NCI-H128 (cell line): ENCODE data around the gene RNF213.
"Not testable (repeated sequence)": the region's sequence is repeated elsewhere in the genome, so short reads cannot be mapped to it uniquely, and the experiment has no call there.

Source experiments
- DNase-seq: peaks from one replicate; lab custom pipeline; 2025; ENCODE audit not compliant: unreplicated experiment; lab: John Stamatoyannopoulos, UW

Gene RNF213

DNA sequence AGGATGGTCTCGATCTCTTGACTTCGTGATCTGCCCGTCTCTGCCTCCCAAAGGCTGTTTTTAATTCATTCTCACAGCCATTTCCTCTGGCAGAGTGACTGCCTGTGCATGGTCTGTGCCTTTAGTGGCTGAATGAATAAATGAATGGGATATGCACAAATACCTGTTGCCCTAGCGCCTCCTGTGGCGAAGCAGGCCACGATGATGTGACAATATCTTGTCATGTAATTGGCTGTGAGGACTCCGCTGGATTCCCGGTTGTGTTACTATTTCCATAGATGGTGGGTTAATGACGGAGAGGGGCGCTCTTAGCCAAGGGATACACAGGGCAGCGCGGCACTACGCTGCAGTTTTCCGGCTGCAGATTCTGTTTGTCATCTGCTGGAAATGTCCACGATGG lies 127.5 kb downstream of the RNF213 start:
- DNase-seq = no peak

DNA sequence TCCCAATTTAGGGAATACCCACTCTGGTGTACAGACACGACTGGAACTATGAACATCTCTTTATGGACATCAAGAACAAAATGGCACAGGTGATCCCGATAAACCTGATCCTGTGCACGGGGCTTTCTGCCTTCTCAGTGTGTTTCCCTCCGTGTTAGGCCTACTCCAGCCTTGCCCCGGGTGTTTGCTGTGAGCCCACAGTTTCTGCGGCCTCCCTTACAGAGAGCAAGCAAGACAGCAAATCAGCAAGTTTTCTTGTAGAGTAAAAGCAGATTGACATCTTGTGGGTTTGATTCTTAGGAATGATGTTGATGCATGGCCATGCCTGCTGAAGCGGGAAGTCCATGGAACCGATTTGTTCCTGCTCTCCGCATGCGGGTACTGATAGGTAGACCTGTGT lies 127.9 kb downstream of the RNF213 start:
- no peak for DNase-seq

DNA sequence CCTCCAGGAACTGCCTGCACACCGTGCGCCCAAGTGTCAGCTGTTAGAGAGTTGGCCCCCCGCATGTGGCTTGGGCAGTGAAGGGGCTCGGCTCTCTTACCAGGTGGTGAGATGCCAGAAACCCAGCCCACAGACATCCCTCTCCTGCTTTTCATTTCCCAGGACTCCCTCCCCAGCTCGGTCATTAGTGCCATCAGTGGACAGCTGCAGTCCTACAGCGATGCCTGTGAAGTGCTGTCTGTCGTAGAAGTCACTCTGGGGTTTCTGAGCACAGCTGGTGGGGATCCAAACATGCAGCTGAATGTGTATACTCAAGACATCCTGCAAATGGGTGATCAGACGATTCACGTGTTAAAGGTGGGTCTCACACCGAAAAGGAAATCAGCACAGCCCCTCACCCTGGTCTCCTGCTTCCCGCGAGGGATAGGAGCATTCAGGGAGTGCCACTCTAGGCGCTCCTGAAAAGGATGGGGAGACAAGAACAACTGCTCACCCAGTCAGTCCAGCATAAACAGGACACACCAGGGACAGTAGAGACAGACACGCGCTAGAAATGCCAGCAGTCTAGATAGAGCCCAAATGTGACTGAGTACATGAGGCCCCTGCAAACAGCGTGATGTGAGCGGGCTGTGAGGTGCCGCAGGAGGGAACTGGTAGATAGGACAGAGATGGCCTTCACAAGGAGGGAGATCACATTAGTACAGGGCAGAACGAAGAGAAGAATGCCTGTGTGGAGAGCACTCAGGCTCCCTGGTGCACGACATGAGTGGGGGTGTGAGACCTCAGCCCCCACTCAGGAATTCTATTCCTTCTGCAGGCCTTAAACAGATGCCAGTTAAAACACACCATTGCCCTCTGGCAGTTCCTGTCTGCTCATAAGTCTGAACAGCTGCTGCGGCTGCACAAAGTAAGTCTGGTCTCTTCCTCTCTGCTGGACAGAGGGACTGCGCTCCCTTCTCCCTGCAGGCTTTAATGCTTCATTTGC lies 128.7 kb downstream of the RNF213 start:
- no peak for DNase-seq

DNA sequence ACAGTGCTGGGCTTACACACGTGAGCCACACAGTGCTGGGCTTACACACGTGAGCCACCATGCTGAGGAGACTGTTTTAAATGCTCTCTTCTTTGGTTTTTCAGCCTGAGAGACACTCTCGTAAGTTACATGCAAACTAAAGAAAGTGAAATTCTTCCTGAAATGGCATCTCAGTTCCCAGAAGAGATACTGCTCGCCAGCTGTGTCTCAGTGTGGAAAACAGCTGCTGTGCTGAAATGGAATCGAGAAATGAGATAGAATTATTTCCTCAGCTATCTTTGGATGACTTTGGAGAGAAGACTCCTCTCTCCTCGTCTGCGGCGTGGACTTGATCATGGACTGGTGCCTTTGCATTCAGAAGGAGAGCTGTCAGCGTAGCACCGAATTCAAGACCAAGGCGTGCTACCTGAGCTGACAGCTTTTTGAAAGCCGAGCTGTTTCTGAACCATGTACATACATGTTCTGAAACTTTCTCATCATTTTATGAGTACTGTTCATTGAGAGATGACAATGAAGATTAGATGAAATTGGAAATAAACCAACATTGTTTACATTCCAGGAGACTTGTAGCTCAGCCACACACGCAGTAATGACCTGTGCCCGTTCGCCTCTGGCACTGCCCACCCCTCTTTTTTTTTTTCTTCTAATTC lies 132.7 kb downstream of the RNF213 start:
- DNase-seq = no peak

DNA sequence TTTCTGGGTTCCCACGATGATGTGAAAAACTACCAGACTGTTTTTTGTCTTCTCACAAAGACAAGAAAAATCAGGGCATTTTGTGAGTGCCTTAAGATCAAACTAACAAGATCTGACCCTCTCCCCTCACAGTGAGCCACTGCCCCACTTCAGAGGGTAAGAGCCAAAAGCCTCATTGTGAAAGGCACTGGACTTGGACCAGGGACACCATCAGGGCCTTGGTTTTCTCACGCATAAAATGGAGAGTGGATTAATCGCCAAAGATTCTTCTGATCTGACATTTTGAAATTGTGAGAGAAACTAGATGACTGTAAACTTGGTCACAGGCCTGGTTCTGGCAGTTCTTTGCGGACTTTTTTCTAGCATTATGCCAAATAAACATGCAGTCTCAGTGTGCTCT lies 133.3 kb downstream of the RNF213 start:
- DNase-seq = no peak

DNA sequence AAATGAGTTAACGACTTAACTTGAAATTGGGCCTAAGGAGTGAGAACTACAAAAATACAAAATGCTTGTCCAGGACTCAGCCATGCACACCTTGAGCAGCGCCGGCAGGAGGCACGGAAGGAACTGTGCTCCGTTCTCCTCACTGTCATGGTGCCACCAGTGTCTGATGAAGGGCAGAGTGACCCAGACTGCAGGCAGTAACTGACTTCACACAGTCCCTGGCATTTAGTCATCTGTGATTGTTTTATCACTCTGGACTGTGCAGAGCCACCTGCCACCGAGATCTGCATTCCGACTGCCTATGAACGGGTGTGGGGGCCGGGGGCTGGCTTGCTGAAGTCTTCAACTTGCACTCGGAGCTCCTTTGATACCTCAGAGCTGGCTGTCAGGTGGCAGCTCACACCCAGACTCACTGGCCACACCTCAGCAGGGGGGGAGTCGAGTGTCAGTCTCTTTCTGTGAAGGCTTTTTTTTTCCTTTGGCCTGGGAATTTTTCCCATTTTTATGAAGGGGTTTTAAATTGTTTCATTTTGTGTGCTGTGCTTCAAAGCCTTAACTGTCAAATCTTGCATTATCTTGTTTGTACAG lies 134.1 kb downstream of the RNF213 start:
- DNase-seq = no peak

DNA sequence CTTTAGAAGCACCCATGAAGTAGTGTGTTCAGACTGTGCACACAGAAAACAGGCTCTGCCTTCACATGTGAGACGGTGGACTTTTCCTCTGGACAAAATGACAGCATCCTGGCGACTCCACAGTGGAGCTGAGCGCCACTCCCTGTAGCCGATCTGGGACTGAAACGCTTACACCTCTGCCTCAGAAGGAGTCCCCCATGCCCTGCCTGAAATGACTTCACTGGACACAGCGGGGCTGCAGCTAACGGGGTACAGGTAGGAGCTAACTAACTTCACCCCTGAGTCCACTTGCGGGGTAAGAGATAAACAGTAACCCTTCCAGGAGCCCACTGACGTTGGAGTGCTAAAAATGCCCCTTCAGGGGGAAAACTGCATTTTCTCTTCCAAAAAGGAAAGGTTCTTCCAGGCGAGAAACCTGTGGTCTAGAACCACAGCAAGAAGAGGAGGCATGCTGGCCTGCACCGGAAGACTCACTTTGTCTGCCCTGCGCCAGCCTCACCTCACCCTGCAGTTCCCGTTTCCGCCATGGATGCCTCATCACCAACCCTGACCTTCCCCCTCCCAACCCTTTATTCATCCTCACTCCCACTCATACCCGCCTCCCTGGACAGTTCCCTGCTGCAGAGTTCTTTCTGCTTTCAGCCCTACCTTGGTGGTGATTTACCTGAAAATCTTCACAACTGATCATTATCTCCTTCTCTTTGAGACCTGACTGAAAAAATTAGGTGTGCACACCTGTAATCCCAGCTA lies 134.9 kb downstream of the RNF213 start:
- no peak for DNase-seq

DNA sequence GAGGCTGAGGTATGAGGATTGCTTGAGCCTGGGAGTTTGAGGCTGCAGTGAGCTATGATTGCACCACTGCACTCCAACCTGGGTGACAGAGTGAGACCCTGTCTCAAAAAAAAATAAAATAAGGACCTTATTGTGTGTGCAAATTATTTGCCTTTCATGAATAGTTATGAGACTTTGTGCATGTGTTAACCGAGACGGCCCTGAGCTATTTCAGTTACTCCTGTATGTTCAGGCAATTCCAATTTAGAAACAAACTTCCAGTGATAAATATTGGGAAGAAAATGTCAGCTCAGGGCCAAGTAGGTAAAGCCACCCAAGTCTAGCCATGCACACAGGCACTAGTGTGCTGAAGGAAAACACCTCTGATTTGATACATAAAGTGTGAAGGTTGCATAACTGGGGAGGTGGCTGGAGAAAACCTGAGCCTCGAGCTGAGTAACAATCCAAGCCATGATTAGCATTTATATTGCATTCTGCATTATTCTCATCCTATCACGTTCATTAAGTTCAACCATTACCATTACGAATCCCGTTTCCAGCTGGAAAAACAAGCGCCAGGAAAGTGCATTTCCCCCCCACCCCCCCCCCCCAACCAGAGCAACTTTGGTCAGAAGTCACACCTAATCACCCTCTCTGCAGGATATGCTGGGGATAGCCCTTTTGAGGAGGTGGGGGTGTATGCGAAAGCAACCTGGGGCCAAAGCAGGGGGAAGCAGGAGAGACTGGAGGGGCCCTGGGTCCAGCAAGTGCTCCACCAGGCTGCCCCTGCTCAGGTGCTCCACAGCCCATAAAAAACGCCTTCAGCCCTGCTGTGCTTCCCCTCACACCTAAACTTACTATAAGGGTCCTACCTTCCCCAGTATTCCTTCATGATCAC lies 135.7 kb downstream of the RNF213 start:
- no peak for DNase-seq

DNA sequence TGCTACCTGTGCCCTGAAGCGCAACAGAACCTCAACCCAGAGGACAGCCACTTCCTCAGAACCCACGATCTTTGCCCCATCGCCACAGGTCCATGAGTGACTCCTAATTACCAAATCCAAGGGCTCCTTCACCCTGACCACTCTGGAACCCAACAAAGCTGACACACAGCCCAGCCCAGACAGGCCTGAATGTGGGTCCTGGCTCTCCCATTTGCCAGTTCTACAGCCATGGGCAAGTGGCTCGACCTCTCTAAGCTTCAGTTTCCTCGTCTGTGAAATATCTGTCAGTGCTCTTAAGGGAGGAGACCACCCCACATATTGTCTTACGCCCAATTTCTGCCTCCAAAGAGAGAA lies 136.4 kb downstream of the RNF213 start:
- DNase-seq = no peak

DNA sequence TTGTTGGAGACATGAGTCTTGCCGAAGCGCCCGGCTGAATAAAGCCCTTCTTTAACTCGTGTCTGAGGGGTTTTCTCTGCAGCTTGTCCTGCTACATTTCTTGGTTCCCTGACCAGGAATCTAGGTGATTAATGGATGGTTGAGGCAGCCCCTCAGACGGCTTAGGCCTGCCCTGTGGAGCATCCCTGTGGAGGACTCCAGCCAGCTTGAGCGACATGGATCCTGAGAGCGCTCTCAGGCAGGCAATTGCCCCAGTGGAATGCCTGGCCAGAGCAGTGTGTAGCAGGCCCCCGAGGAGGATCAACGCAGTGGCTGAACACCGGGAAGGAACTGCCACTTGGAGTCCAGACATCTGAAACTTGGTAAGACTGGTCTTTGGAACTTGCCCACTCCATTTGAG lies 137.0 kb downstream of the RNF213 start:
- no peak for DNase-seq

DNA sequence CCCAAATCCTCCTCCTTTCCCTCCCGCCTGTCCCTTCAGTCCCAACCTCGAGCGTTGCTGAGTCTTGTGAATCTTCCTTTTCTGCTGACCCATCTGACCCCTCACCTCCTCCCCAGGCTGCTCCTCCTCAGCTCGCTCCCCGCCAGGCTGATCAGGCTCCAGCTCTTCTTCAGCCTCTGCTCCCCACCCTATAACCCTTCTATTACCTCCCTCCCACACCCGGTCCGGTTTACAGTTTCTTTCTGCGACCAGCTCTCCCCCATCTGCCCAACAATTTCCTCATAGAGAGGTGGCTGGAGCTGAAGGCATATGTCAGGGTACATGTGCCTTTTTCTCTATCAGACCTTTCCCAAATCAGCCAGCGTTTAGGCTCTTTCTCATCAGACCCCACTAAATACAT lies 140.4 kb downstream of the RNF213 start:
- DNase-seq = not testable (repeated sequence)

DNA sequence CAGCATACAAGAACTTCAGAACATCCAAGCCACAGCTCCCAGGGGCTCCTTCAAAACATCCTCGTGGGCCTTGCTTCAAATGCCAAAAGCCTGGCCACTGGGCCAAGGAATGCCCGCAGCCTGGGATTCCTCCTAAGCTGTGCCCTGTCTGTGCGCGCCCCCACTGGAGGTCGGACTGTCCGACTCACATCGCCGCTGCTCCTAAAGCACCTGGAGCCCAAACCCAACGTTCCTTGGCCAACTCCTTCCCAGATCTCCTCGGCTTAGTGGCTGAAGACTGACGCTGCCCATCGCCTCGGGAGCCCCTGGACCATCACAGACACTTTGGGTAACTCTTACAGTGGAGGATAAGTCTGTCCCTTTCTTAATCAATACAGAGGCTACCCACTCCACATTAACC lies 141.4 kb downstream of the RNF213 start:
- DNase-seq = not testable (repeated sequence)

DNA sequence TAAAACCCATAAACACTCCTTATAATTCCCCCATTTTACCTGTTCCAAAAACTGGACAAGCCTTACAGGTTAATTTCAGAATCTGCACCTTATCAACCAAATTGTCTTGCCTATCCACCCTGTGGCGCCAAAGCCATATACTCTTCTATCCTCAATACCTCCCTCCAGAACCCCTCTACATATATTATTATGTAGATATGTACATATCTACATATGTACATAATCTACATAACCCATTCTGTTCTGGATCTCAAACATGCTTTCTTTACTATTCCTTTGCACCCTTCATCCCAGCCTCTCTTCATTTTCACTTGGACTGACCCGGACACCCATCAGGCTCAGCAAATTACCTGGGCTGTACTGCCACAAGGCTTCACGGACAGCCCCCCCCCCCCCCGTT lies 142.3 kb downstream of the RNF213 start:
- no peak for DNase-seq

DNA sequence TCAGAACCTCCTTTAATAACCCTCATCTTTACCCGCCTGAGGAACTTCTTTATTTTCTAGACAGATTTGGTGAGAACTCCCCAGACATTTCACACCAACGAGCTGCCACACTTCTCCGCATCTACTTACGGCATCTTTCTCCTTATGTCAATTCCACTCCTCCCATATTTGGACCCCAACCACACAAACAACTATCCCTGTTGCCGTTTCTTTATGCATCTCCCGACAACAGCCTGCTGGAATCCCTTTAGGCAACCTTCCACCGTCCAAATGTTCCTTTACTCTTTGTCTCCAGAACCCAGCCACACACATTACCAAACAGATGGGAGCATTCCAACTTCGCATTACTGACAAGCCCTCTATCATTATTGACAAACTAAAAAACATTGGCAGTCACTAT lies 145.5 kb downstream of the RNF213 start:
- no peak for DNase-seq

DNA sequence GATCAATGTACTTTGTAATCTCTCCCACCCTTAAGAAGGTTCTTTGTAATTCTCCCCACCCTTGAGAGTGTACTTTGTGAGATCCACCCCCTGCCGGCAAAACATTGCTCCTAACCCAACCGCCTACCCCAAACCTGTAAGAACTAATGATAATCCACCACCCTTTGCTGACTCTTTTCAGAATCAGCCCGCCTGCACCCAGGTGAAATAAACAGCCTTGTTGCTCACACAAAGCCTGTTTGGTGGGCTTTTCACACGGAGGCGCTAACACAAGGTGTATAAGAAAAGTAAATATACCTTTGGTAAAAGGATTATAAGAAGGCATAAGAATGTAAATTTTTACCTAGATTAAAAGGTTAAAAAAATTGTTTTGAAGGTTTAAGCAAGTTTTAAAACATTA lies 147.3 kb downstream of the RNF213 start:
- not testable (repeated sequence) for DNase-seq

DNA sequence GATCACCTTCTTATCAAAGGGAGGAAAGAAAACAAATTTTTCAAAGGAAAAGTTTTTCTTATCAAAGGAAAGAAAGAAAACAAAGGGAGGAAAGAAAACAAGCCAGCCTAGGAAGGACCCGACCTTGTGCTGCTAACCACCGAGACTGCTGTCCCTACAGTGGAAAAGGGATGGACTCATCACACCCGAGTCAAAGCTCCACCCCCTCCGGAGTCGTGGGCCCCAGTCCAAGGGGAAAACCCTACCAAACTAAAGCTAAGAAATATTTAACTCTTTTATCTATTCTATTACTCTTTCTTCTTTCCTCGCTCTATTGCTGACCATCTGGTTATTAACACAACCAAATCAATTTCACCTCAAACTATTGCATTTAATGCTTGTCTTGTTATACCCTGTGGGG lies 148.2 kb downstream of the RNF213 start:
- DNase-seq = no peak

DNA sequence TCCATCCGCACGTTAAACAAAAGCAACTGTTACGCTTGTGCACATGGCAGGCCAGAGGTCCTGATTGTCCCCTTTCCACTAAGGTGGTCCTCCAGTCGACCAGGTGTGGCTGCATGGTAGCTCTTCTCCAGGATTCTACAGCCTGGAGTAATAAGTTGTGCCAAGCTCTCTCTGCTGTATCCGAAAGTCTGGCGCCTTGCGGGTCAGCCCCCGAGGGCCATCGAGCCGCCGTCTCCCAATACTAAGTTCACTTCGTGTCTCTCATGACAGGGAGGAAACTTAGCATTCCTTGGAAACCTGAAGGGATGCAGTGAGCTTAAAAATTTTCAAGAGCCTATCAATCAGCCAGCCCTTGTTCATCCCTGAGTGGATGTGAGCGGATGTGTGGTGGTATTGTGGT lies 149.0 kb downstream of the RNF213 start:
- DNase-seq = no peak

DNA sequence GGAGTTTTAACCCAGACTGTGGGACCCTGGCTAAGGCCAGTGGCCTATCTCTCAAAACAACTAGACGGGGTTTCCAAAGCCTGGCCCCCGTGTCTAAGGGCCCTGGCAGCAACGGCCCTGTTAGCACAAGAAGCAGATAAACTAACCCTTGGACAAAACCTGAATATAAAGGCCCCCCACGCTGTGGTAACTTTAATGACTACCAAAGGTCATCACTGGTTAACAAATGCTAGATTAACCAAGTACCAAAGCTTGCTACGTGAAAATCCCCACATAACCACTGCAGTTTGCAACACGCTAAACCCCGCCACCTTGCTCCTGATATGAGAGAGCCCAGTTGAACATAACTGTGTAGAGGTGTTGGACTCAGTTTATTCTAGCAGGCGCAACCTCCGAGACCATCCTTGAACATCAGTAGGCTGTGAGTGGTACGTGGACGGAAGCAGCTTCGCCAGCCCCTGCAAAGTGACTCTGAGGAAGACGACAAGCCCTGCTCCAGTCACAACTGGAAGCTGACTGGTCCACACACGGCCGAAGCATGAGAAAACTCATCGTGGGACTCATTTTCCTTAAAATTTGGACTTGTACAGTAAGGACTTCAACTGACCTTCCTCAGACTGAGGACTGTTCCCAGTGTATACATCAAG lies 149.9 kb downstream of the RNF213 start:
- DNase-seq = not testable (repeated sequence)

DNA sequence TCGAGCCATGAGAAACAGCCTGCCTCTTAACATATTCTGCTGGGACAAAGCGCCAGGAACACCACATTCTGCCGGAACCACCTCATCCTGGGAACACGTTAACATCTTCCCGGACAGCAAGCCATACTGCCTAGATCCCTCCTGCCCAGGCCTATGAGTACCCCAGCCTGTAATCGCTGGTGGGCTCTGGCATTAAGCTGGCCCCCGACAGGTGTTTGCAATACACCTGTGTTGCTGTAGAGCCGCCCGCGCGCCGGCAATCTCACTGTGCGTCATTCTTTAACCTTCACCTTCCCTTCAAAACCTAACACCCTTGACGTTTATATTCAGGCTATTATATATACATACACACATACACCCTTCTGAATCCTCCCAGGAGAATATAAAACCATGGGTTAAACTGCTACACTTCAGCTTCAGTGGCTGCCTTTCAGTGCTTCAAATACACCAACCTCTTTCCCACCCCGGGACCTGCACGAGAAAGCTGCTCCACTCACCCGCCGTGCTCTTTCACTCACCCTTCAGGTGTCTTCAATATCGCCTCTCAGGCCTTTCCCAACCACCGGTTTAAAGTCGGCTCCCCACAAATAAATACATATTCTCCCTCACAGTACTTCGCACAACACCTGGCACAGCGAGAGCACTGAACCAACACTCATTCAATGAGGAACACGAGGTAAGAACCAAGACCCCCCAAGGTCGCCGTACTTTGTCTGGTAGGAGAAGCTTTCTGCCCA lies 153.3 kb downstream of the RNF213 start:
- no peak for DNase-seq
